Measurements from ENCODE around the gene GOLGA6L2.

GOLGA6L2 gene

GRCh38 chr15:23447107-23447500 lies at the start of gene GOLGA6L2:
Gene GOLGA6L2, minus strand, starts transcription at chr15:23447243. Its CDS starts 62 bp downstream, at chr15:23447181.
- H3K4me3 Mint-ChIP-seq = no peak within 1 kb of the TSS
- no peak for ATAC-seq (replicated peaks; ENCODE audit: extremely low read depth, poor library complexity, severe bottlenecking)
- no peak within 1 kb of the TSS for H3K27ac Mint-ChIP-seq (ENCODE audit: low read depth)
- peaks cover 8% of the 10 kb centered on the region for H3K27me3 Mint-ChIP-seq
- peaks cover 4% of the 10 kb centered on the region for H3K36me3 Mint-ChIP-seq (ENCODE audit: insufficient read depth)
- H3K9me3 Mint-ChIP-seq = no peaks in the 10 kb centered on the region
- DNase-seq (ENCODE audit: low spot score in 2 of 2) = no peak
- H3K4me1 Mint-ChIP-seq = no peaks in the 10 kb centered on the region

- Mint-ChIP-seq H3K27ac (ENCODE audit: low read depth) (no peak overlapping the region), H3K36me3 (ENCODE audit: insufficient read depth) (no peaks in the 10 kb centered on the region), H3K4me1 (no peaks in the 10 kb centered on the region), H3K9me3 (no peaks in the 10 kb centered on the region), H3K4me3 (no peak overlapping the region), H3K27me3 (no peaks in the 10 kb centered on the region)
- DNase-seq (ENCODE audit: low spot score in 2 of 2) (no peak), ATAC-seq (replicated peaks; ENCODE audit: extremely low read depth, poor library complexity, severe bottlenecking) (no peak)
These were observed 37.8 kb upstream of the GOLGA6L2 start for GRCh38 chr15:23484870-23485269.

GRCh38 chr15:23483821-23484299 lies 36.8 kb upstream of the GOLGA6L2 start:
- ATAC-seq (replicated peaks; ENCODE audit: extremely low read depth, poor library complexity, severe bottlenecking) (no peak), DNase-seq (ENCODE audit: low spot score in 2 of 2) (no peak)
- H3K27ac Mint-ChIP-seq (ENCODE audit: low read depth) = no peak overlapping the region
- H3K27me3 Mint-ChIP-seq = no peaks in the 10 kb centered on the region
- H3K36me3 Mint-ChIP-seq (ENCODE audit: insufficient read depth) = no peaks in the 10 kb centered on the region
- no peak overlapping the region for H3K4me3 Mint-ChIP-seq
- H3K9me3 Mint-ChIP-seq = no peaks in the 10 kb centered on the region
- no peaks in the 10 kb centered on the region for H3K4me1 Mint-ChIP-seq

- no peaks in the 10 kb centered on the region for H3K27me3 Mint-ChIP-seq
- DNase-seq (ENCODE audit: low spot score in 2 of 2) = no peak
- no peak overlapping the region for H3K4me3 Mint-ChIP-seq
- no peak for ATAC-seq (replicated peaks; ENCODE audit: extremely low read depth, poor library complexity, severe bottlenecking)
- H3K27ac Mint-ChIP-seq (ENCODE audit: low read depth) = no peak overlapping the region
- H3K36me3 Mint-ChIP-seq (ENCODE audit: insufficient read depth) = no peaks in the 10 kb centered on the region
- no peaks in the 10 kb centered on the region for H3K4me1 Mint-ChIP-seq
- no peaks in the 10 kb centered on the region for H3K9me3 Mint-ChIP-seq
These were observed 35.9 kb upstream of the GOLGA6L2 start for GRCh38 chr15:23482764-23483489.

GRCh38 chr15:23482228-23482627 lies 35.2 kb upstream of the GOLGA6L2 start:
- Mint-ChIP-seq H3K9me3 (no peaks in the 10 kb centered on the region), H3K4me3 (no peak overlapping the region), H3K36me3 (ENCODE audit: insufficient read depth) (no peaks in the 10 kb centered on the region), H3K27me3 (no peaks in the 10 kb centered on the region), H3K4me1 (no peaks in the 10 kb centered on the region), H3K27ac (ENCODE audit: low read depth) (no peak overlapping the region)
- ATAC-seq (replicated peaks; ENCODE audit: extremely low read depth, poor library complexity, severe bottlenecking) (no peak), DNase-seq (ENCODE audit: low spot score in 2 of 2) (no peak)

- no peaks in the 10 kb centered on the region for H3K27me3 Mint-ChIP-seq
- H3K4me3 Mint-ChIP-seq = no peak overlapping the region
- no peaks in the 10 kb centered on the region for H3K9me3 Mint-ChIP-seq
- DNase-seq (ENCODE audit: low spot score in 2 of 2) (no peak), ATAC-seq (replicated peaks; ENCODE audit: extremely low read depth, poor library complexity, severe bottlenecking) (no peak)
- H3K36me3 Mint-ChIP-seq (ENCODE audit: insufficient read depth) = no peaks in the 10 kb centered on the region
- no peak overlapping the region for H3K27ac Mint-ChIP-seq (ENCODE audit: low read depth)
- no peaks in the 10 kb centered on the region for H3K4me1 Mint-ChIP-seq
These were observed 30.9 kb upstream of the GOLGA6L2 start for GRCh38 chr15:23477920-23478319.

GRCh38 chr15:23472678-23473077 lies 25.6 kb upstream of the GOLGA6L2 start:
- no peak overlapping the region for H3K4me3 Mint-ChIP-seq
- H3K4me1 Mint-ChIP-seq = no peaks in the 10 kb centered on the region
- H3K36me3 Mint-ChIP-seq (ENCODE audit: insufficient read depth) = no peaks in the 10 kb centered on the region
- no peak overlapping the region for H3K27ac Mint-ChIP-seq (ENCODE audit: low read depth)
- DNase-seq (ENCODE audit: low spot score in 2 of 2) (no peak), ATAC-seq (replicated peaks; ENCODE audit: extremely low read depth, poor library complexity, severe bottlenecking) (no peak)
- no peaks in the 10 kb centered on the region for H3K9me3 Mint-ChIP-seq
- no peaks in the 10 kb centered on the region for H3K27me3 Mint-ChIP-seq

- Mint-ChIP-seq H3K36me3 (ENCODE audit: insufficient read depth) (no peaks in the 10 kb centered on the region), H3K4me3 (no peak overlapping the region), H3K4me1 (no peaks in the 10 kb centered on the region), H3K9me3 (no peaks in the 10 kb centered on the region), H3K27me3 (no peaks in the 10 kb centered on the region), H3K27ac (ENCODE audit: low read depth) (no peak overlapping the region)
- ATAC-seq (replicated peaks; ENCODE audit: extremely low read depth, poor library complexity, severe bottlenecking) (no peak), DNase-seq (ENCODE audit: low spot score in 2 of 2) (no peak)
These were observed 25.0 kb upstream of the GOLGA6L2 start for GRCh38 chr15:23472033-23472432.

GRCh38 chr15:23467110-23467600 lies 20.1 kb upstream of the GOLGA6L2 start:
- H3K27me3 Mint-ChIP-seq = no peaks in the 10 kb centered on the region
- DNase-seq (ENCODE audit: low spot score in 2 of 2) = no peak
- no peak overlapping the region for H3K27ac Mint-ChIP-seq (ENCODE audit: low read depth)
- ATAC-seq (replicated peaks; ENCODE audit: extremely low read depth, poor library complexity, severe bottlenecking) = no peak
- no peaks in the 10 kb centered on the region for H3K9me3 Mint-ChIP-seq
- no peak overlapping the region for H3K4me3 Mint-ChIP-seq
- peaks cover 1% of the 10 kb centered on the region for H3K36me3 Mint-ChIP-seq (ENCODE audit: insufficient read depth)
- no peaks in the 10 kb centered on the region for H3K4me1 Mint-ChIP-seq

GRCh38 chr15:23457890-23458289 lies 10.8 kb upstream of the GOLGA6L2 start:
- H3K4me3 Mint-ChIP-seq = no peak overlapping the region
- H3K4me1 Mint-ChIP-seq = no peaks in the 10 kb centered on the region
- H3K27ac Mint-ChIP-seq (ENCODE audit: low read depth) = no peak overlapping the region
- DNase-seq (ENCODE audit: low spot score in 2 of 2) (no peak), ATAC-seq (replicated peaks; ENCODE audit: extremely low read depth, poor library complexity, severe bottlenecking) (no peak)
- no peaks in the 10 kb centered on the region for H3K9me3 Mint-ChIP-seq
- no peaks in the 10 kb centered on the region for H3K36me3 Mint-ChIP-seq (ENCODE audit: insufficient read depth)
- peaks cover 10% of the 10 kb centered on the region for H3K27me3 Mint-ChIP-seq

GRCh38 chr15:23446215-23447106 lies 582 bp downstream of the GOLGA6L2 start:
- H3K36me3 Mint-ChIP-seq (ENCODE audit: insufficient read depth) = peaks cover 4% of the 10 kb centered on the region
- peaks cover 8% of the 10 kb centered on the region for H3K27me3 Mint-ChIP-seq
- no peaks in the 10 kb centered on the region for H3K4me1 Mint-ChIP-seq
- H3K4me3 Mint-ChIP-seq = no peak overlapping the region
- no peak overlapping the region for H3K27ac Mint-ChIP-seq (ENCODE audit: low read depth)
- no peak for DNase-seq (ENCODE audit: low spot score in 2 of 2)
- no peak for ATAC-seq (replicated peaks; ENCODE audit: extremely low read depth, poor library complexity, severe bottlenecking)
- no peaks in the 10 kb centered on the region for H3K9me3 Mint-ChIP-seq

GRCh38 chr15:23444269-23444668 lies 2.8 kb downstream of the GOLGA6L2 start:
- H3K27ac Mint-ChIP-seq (ENCODE audit: low read depth) = no peak overlapping the region
- H3K4me3 Mint-ChIP-seq = no peak overlapping the region
- no peaks in the 10 kb centered on the region for H3K4me1 Mint-ChIP-seq
- peaks cover 2% of the 10 kb centered on the region for H3K36me3 Mint-ChIP-seq (ENCODE audit: insufficient read depth)
- no peaks in the 10 kb centered on the region for H3K9me3 Mint-ChIP-seq
- peaks cover 8% of the 10 kb centered on the region for H3K27me3 Mint-ChIP-seq
- ATAC-seq (replicated peaks; ENCODE audit: extremely low read depth, poor library complexity, severe bottlenecking) = no peak
- no peak for DNase-seq (ENCODE audit: low spot score in 2 of 2)

- Mint-ChIP-seq H3K27ac (ENCODE audit: low read depth) (no peak overlapping the region), H3K4me3 (no peak overlapping the region), H3K27me3 (peaks cover 8% of the 10 kb centered on the region), H3K9me3 (no peaks in the 10 kb centered on the region), H3K4me1 (no peaks in the 10 kb centered on the region), H3K36me3 (ENCODE audit: insufficient read depth) (no peaks in the 10 kb centered on the region)
- ATAC-seq (replicated peaks; ENCODE audit: extremely low read depth, poor library complexity, severe bottlenecking) (no peak), DNase-seq (ENCODE audit: low spot score in 2 of 2) (no peak)
These were observed 5.8 kb downstream of the GOLGA6L2 start for GRCh38 chr15:23441204-23441603.
